HepG2 (cell line): ENCODE measurements around the gene SPRED2. TPM values are rescaled to one million over a fixed set of nuclear protein-coding genes. Genes with fewer than 3 reads are reported as not detected.

Source experiments
- ERF ChIP-seq: IDR thresholded peaks from 2 replicates; pipeline ENCODE4 v1.6.1; 2018; ENCODE audit warnings: missing biosample characterization, missing genetic modification reagents
- FLYWCH1 ChIP-seq: sonication (generic); formaldehyde crosslinking; IDR thresholded peaks from 2 replicates; pipeline ENCODE4 v1.8.1; 2023; ENCODE audit warnings: mild to moderate bottlenecking, missing genetic modification reagents
- ONECUT2 ChIP-seq: sonication (generic); formaldehyde crosslinking; IDR thresholded peaks from 2 replicates; pipeline ENCODE4 v1.4.0; 2020; ENCODE audit warnings: missing genetic modification reagents
- REXO4 ChIP-seq: sonication (generic); formaldehyde crosslinking; IDR thresholded peaks from 2 replicates; pipeline ENCODE4 v1.8.0; 2022; ENCODE audit warnings: missing genetic modification reagents, mild to moderate bottlenecking, borderline replicate concordance
- THAP11 ChIP-seq: IDR thresholded peaks from 2 replicates; pipeline ENCODE4 v1.6.1; 2016; ENCODE audit warnings: missing biosample characterization, missing genetic modification reagents
- YEATS4 ChIP-seq: sonication (generic); formaldehyde crosslinking; IDR thresholded peaks from 2 replicates; pipeline ENCODE4 v1.4.0; 2020; ENCODE audit warnings: missing genetic modification reagents, borderline replicate concordance
- ZBTB20 ChIP-seq: sonication (generic); formaldehyde crosslinking; IDR thresholded peaks from 2 replicates; pipeline ENCODE4 v1.8.1; 2023; ENCODE audit warnings: missing genetic modification reagents, low read depth, mild to moderate bottlenecking, borderline replicate concordance
- polyA plus RNA-seq, 8 experiments: library from polyadenylated mRNA; depleted of rRNA in 3 of 8; stranded (reverse) in 7 of 8; unstranded in 1 of 8; fragments of >200 nt; fragmentation: Illumina TruSeq in 4 of 8; extraction: Trizol in 4 of 8; gene quantifications; 2 replicates each; pipeline versions ENCODE4 v1.2.1 to v1.2.3, GENCODE V29; 2011 to 2016; ENCODE audit warnings: low read depth in 4 of 8, missing spikeins in 1 of 8, mixed read lengths in 1 of 8; ENCODE audit not compliant: insufficient read depth in 1 of 8
- total RNA-seq, 5 experiments: library from RNA; depleted of rRNA; stranded (reverse); fragments of >200 nt; fragmentation: Illumina TruSeq; extraction: Trizol; gene quantifications; 2 replicates each; pipeline ENCODE4 v1.2.3, GENCODE V29; 2016; ENCODE audit warnings: low read depth in 1 of 5
- TF ChIP-seq, protein P1 (sequence below), 2 experiments: sonication (generic) in 1 of 2; formaldehyde crosslinking in 1 of 2; IDR thresholded peaks; 2 replicates each; pipeline versions ENCODE4 v1.5.1 to v1.6.1; 2011 to 2020; ENCODE audit warnings: borderline replicate concordance in 1 of 2, low read depth in 1 of 2, low read length in 1 of 2, mild to moderate bottlenecking in 1 of 2, missing genetic modification reagents in 1 of 2, moderate library complexity in 1 of 2
- TF ChIP-seq, protein P2 (sequence below): sonication (generic); formaldehyde crosslinking; IDR thresholded peaks from 2 replicates; pipeline ENCODE4 v1.4.0; 2020; ENCODE audit warnings: low read depth, missing genetic modification reagents
- TF ChIP-seq, protein P3 (sequence below): sonication (generic); formaldehyde crosslinking; conservative IDR thresholded peaks from 2 replicates; pipeline ENCODE4 v1.8.0; 2022; ENCODE audit warnings: missing genetic modification reagents
- TF ChIP-seq, protein P4 (sequence below): sonication (generic); formaldehyde crosslinking; IDR thresholded peaks from 2 replicates; pipeline ENCODE4 v1.5.0; 2020; ENCODE audit warnings: missing genetic modification reagents, mild to moderate bottlenecking, borderline replicate concordance

The SPRED2 gene
- total and polyA plus RNA-seq, 2 of the 13 experiments (the other 11 are each of a cell fraction or from before 2014, with no cell fraction given): 13.0 to 37.0 TPM

DNA sequence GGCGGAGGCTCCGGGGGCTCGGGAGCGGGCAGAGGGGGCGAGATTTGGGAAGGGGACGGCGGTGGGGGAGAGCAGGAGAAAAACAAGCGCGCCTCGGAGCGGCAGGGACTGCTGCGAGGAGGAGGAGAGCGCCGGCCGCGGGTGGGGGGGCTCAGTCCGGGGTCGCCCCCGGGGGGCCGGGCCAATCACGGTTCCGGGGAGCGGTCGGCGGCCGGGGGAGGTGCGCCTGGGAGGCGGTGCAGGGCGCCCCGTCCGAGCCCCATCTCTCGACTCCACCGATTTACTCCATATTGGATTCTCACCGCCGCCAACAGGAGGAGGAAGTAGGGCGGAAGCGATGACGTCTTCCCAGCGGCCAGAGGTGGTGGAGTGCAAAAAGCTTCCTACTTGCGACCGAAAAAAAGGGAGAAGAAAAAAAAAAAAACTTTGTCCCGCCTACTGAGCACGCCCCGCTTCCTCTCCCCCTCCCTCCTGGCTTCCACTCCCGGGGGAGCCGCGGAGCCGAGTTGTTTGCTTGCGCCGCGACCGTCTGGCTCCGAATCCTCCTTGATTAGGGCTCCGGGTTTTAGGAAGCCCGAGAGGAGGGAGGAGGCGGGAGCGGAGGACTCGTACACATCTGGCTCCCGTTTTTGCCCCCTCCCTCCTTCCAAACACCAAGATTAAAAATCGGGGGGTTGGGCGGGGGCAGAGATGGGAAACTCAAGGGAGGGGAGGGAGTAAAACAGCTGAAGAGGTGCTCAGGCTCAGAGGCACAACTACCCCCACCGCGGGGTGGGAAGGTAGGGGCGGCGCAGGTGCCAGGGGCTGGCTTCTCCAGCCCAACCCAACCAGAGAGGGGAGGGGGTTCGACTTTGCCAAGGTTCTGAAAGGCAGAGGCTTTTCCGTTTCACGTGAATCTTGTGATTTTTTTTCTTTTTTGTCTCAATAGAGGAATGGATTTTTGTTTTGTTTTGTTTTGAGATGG, at the start of gene SPRED2 (continued):
- TF ChIP-seq, protein P1, sequence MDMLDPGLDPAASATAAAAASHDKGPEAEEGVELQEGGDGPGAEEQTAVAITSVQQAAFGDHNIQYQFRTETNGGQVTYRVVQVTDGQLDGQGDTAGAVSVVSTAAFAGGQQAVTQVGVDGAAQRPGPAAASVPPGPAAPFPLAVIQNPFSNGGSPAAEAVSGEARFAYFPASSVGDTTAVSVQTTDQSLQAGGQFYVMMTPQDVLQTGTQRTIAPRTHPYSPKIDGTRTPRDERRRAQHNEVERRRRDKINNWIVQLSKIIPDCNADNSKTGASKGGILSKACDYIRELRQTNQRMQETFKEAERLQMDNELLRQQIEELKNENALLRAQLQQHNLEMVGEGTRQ (IDR thresholded peaks at IDR 0.05; ENCODE audit: low read depth, low read length): no peak
- TF ChIP-seq, protein P1 (CRISPR knock-in tag; IDR thresholded peaks at IDR 0.05; ENCODE audit: borderline replicate concordance): no peak
- TF ChIP-seq ERF (peak; percentile 95; the same call in 1 of the 2 replicates), YEATS4 (CRISPR knock-in tag) (peak; percentile 71), THAP11 (CRISPR knock-in tag) (peak; percentile 74), FLYWCH1 (CRISPR knock-in tag) (no peak), ZBTB20 (CRISPR knock-in tag) (peak; percentile 86; the same call in 1 of the 2 replicates), ONECUT2 (CRISPR knock-in tag) (0 out of 2 replicates have a peak, but pooled peaks have one; percentile 35), REXO4 (CRISPR knock-in tag) (no peak)
- TF ChIP-seq, protein P2, sequence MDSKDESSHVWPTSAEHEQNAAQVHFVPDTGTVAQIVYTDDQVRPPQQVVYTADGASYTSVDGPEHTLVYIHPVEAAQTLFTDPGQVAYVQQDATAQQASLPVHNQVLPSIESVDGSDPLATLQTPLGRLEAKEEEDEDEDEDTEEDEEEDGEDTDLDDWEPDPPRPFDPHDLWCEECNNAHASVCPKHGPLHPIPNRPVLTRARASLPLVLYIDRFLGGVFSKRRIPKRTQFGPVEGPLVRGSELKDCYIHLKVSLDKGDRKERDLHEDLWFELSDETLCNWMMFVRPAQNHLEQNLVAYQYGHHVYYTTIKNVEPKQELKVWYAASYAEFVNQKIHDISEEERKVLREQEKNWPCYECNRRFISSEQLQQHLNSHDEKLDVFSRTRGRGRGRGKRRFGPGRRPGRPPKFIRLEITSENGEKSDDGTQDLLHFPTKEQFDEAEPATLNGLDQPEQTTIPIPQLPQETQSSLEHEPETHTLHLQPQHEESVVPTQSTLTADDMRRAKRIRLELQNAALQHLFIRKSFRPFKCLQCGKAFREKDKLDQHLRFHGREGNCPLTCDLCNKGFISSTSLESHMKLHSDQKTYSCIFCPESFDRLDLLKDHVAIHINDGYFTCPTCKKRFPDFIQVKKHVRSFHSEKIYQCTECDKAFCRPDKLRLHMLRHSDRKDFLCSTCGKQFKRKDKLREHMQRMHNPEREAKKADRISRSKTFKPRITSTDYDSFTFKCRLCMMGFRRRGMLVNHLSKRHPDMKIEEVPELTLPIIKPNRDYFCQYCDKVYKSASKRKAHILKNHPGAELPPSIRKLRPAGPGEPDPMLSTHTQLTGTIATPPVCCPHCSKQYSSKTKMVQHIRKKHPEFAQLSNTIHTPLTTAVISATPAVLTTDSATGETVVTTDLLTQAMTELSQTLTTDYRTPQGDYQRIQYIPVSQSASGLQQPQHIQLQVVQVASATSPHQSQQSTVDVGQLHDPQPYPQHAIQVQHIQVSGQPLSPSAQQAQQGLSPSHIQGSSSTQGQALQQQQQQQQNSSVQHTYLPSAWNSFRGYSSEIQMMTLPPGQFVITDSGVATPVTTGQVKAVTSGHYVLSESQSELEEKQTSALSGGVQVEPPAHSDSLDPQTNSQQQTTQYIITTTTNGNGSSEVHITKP (CRISPR knock-in tag): peak; percentile 82
- TF ChIP-seq, protein P3, sequence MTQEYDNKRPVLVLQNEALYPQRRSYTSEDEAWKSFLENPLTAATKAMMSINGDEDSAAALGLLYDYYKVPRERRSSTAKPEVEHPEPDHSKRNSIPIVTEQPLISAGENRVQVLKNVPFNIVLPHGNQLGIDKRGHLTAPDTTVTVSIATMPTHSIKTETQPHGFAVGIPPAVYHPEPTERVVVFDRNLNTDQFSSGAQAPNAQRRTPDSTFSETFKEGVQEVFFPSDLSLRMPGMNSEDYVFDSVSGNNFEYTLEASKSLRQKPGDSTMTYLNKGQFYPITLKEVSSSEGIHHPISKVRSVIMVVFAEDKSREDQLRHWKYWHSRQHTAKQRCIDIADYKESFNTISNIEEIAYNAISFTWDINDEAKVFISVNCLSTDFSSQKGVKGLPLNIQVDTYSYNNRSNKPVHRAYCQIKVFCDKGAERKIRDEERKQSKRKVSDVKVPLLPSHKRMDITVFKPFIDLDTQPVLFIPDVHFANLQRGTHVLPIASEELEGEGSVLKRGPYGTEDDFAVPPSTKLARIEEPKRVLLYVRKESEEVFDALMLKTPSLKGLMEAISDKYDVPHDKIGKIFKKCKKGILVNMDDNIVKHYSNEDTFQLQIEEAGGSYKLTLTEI (CRISPR knock-in tag): no peak
- TF ChIP-seq, protein P4, sequence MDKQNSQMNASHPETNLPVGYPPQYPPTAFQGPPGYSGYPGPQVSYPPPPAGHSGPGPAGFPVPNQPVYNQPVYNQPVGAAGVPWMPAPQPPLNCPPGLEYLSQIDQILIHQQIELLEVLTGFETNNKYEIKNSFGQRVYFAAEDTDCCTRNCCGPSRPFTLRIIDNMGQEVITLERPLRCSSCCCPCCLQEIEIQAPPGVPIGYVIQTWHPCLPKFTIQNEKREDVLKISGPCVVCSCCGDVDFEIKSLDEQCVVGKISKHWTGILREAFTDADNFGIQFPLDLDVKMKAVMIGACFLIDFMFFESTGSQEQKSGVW (CRISPR knock-in tag): no peak
